ENCODE results near the gene UTY. TPM values are rescaled to one million over a fixed set of nuclear protein-coding genes. Genes with fewer than 3 reads are reported as not detected.

Gene UTY
- total and polyA plus RNA-seq, 2 of the 8 experiments (the other 6 are each of a cell fraction or from before 2014, with no cell fraction given), result 7.2 to 20.4 TPM

DNA sequence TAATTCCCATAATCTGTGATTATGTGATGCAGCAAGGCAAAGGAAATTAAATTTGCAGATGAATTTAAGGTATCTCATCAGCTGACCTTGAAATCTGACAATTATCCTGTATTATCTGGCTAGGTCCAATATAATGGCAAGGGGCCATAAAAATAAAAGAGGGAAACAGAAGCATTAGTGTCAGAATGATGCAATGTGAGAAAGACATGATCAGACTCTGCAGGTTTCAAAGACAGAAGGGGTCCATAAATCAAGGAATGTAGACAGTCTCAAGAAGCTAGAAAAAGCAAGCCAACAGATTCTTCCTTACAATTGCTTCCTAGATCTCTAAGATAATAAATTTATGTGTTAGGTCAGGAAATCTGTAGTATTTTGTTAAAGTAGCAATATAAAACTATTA lies 208.1 kb downstream of the UTY start:
- no peak overlapping the region for H2AFZ ChIP-seq (ENCODE audit: low read length)
- H4K8ac ChIP-seq (ENCODE audit: extremely low read depth, insufficient read depth, low read length), result no peak overlapping the region
- H3K4me3 ChIP-seq (ENCODE audit: extremely low read depth in 1 of 4, insufficient read depth in 2 of 4, low read depth in 3 of 4, low read length in 4 of 4), result no peak overlapping the region
- FAIRE-seq (no peak), DNase-seq (ENCODE audit: low read depth in 1 of 2, low spot score in 2 of 2) (no peak)
- H3K79me2 ChIP-seq (ENCODE audit: control insufficient read depth in 1 of 2, insufficient read depth in 2 of 2, low read length in 2 of 2), result no peaks in the 10 kb centered on the region
- no peak overlapping the region for H2BK15ac ChIP-seq (ENCODE audit: low read length)
- H2BK12ac ChIP-seq (ENCODE audit: low read depth, low read length), result no peak overlapping the region
- no peak overlapping the region for H3K27ac ChIP-seq (ENCODE audit: low read depth, low read length)
- no peak overlapping the region for H2BK20ac ChIP-seq (ENCODE audit: low read length)
- H3K23me2 ChIP-seq (ENCODE audit: low read depth, low read length), result no peaks in the 10 kb centered on the region
- no peak overlapping the region for H2AK5ac ChIP-seq (ENCODE audit: low read depth, low read length)
- H3K9me3 ChIP-seq (ENCODE audit: insufficient read depth in 2 of 2, low read depth in 1 of 2, low read length in 1 of 2), result peaks cover 9 to 11% of the 10 kb centered on the region in 2 experiments; a peak in 2 of 4 replicates
- no peak overlapping the region for H3K23ac ChIP-seq (ENCODE audit: insufficient read length)
- H4K20me1 ChIP-seq (replicated peaks in 1 of 2; ENCODE audit: control insufficient read depth in 1 of 2, insufficient read depth in 2 of 2, low read length in 2 of 2), result no peaks in the 10 kb centered on the region
- H2BK5ac ChIP-seq (ENCODE audit: low read depth, low read length), result no peak overlapping the region
- no peaks in the 10 kb centered on the region for H3K79me1 ChIP-seq (ENCODE audit: low read depth, low read length)
- no peak overlapping the region for H3K4ac ChIP-seq (replicated peaks; ENCODE audit: insufficient read length, low read depth, low read length)
- no peak overlapping the region for H3K14ac ChIP-seq (ENCODE audit: insufficient read length)
- peaks cover 3 to 30% (median 12%) of the 10 kb centered on the region in 4 experiments; a peak in 5 of 8 replicates for H3K36me3 ChIP-seq (ENCODE audit: control insufficient read depth in 2 of 4, insufficient read depth in 4 of 4, low read length in 3 of 4)
- H3K27me3 ChIP-seq (replicated peaks in 1 of 4; ENCODE audit: control insufficient read depth in 3 of 4, extremely low read depth in 1 of 4, insufficient read depth in 3 of 4, low read length in 3 of 4), result no peaks in the 10 kb centered on the region
- H3K4me2 ChIP-seq (ENCODE audit: insufficient read depth in 1 of 2, low read depth in 2 of 2, low read length in 2 of 2), result no peak overlapping the region
- TF ChIP-seq SIN3A (conservative IDR thresholded peaks at IDR 0.05 in 1 of 2, IDR thresholded peaks at IDR 0.05 in 1 of 2; ENCODE audit: low read depth in 1 of 2, low read length in 2 of 2) (no peak), JUND (IDR thresholded peaks at IDR 0.05; ENCODE audit: low read length) (no peak), PHF8 (conservative IDR thresholded peaks at IDR 0.05; ENCODE audit: low read depth, low read length) (no peak), YY1 (IDR thresholded peaks at IDR 0.05; ENCODE audit: low read depth, low read length) (no peak)
- H3K4me1 ChIP-seq (replicated peaks in 1 of 4; ENCODE audit: control insufficient read depth in 3 of 4, insufficient read depth in 4 of 4, low read length in 3 of 4), result no peaks in the 10 kb centered on the region
- H2BK120ac ChIP-seq (replicated peaks; ENCODE audit: low read depth, low read length), result no peak overlapping the region
- no peak overlapping the region for H3K56ac ChIP-seq (replicated peaks; ENCODE audit: insufficient read length, low read depth, low read length)
- no peak overlapping the region for H4K5ac ChIP-seq (ENCODE audit: insufficient read length, low read depth, low read length)
- ChIA-PET POLR2A (ENCODE audit: partially characterized antibody) (no interaction called here), CTCF (ENCODE audit: partially characterized antibody) (no interaction called here)
- no peak overlapping the region for H3K9ac ChIP-seq (replicated peaks in 1 of 4; ENCODE audit: extremely low read depth in 1 of 4, low read depth in 3 of 4, low read length in 3 of 4)
- no peak overlapping the region for H4K91ac ChIP-seq (replicated peaks; ENCODE audit: insufficient read length, low read length)
- no peak overlapping the region for H3K18ac ChIP-seq (ENCODE audit: extremely low read depth, low read length)

Measured in H1 (cell line).